ENCODE results near the gene CCDC106.

The CCDC106 gene

DNA sequence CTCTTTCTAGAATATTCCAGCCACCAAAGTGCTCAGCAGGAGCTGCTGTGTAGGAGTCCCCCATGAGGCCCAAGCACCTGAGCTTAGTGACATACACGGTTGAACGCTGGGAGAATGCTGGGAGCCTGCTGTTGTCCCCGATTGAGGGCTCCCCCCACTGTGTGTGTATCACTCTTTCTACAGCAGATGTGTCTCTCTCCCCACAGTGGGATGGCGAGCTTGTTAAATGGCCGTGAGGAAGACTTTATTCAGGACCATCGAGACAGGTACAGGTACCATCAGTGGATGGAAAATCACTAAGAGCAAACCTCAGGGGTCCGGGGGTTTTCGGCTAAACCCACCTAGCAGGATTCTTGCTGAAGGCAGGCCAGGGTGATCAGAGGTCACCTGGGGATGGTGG, 49.7 kb downstream of the CCDC106 start:
- no peak overlapping the region for H3K4me3 ChIP-seq (ENCODE audit: low read length)
- no peak for DNase-seq (ENCODE audit: low read depth)
- TF ChIP-seq, protein P1, sequence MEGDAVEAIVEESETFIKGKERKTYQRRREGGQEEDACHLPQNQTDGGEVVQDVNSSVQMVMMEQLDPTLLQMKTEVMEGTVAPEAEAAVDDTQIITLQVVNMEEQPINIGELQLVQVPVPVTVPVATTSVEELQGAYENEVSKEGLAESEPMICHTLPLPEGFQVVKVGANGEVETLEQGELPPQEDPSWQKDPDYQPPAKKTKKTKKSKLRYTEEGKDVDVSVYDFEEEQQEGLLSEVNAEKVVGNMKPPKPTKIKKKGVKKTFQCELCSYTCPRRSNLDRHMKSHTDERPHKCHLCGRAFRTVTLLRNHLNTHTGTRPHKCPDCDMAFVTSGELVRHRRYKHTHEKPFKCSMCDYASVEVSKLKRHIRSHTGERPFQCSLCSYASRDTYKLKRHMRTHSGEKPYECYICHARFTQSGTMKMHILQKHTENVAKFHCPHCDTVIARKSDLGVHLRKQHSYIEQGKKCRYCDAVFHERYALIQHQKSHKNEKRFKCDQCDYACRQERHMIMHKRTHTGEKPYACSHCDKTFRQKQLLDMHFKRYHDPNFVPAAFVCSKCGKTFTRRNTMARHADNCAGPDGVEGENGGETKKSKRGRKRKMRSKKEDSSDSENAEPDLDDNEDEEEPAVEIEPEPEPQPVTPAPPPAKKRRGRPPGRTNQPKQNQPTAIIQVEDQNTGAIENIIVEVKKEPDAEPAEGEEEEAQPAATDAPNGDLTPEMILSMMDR (IDR thresholded peaks at IDR 0.05; ENCODE audit: insufficient read depth, low read depth, low read length, missing control alignments), result no peak

DNA sequence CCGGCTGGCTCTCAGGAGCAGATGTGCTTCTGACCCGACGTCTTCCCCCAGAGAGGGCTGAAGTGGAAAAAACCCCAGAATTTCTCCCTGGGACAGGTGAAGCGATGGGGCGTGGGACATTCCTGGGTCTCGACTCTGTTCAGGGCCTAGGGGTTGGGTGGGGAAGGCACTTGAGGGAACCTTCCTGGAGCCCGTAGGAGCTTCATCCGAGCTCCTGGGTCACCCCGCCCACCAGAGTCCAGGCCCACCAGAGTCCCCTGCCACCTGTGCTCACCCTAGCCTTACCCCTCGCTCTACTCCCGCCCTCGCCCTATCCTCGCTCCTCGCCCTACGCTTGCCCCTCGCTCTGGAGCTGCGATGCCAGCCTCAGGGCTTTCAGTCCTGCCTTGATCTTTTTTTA, 50.2 kb downstream of the CCDC106 start:
- no peak for DNase-seq (ENCODE audit: low read depth)
- H3K4me3 ChIP-seq (ENCODE audit: low read length), result no peak overlapping the region
- TF ChIP-seq, protein P1 (IDR thresholded peaks at IDR 0.05; ENCODE audit: insufficient read depth, low read depth, low read length, missing control alignments), result no peak

DNA sequence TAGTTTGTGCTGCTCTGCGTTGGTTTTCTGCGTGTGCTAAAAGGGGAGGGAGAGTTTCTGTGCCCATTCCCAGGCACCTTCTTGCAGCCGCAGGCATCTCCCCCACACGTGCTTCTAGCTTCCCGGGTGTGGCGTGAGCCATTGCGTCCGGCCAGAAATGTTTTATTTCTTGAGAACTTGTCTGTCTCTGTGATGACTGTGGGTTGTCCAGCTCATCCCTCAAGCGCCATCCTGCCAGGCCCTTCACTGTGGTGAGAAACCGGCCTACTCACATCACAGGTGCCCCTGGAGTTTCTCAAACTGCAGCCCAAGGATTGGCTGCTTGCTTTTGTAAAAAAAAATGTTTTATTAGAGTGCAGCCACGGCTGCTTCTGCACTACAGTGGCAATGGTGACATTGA, 51.2 kb downstream of the CCDC106 start:
- TF ChIP-seq, protein P1 (IDR thresholded peaks at IDR 0.05; ENCODE audit: insufficient read depth, low read depth, low read length, missing control alignments), result no peak

DNA sequence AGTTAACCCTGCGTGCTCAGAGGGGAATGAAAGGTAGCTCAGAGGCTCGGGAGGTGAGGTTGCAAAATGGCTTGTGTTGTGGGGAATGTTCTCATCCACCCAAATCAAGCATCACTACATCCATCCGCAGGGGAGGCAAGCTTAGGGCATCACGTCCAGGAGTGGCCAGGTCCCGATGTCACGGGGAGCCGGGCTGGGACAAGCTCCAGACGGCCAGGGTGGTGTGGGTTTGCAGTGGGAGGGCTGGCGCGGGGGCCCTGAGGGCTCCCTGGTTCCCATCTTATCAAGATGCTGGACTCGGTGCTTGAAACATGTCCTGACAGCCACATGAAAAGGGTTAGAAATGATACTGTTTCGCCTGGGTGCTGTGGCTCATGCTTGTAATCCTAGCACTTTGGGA, 52.8 kb downstream of the CCDC106 start:
- H3K4me3 ChIP-seq (ENCODE audit: low read length), result no peak overlapping the region
- TF ChIP-seq, protein P1 (IDR thresholded peaks at IDR 0.05; ENCODE audit: insufficient read depth, low read depth, low read length, missing control alignments), result no peak
- DNase-seq (ENCODE audit: low read depth), result no peak

More for the DNA sequence above, 51.2 kb downstream of the CCDC106 start:
- no peak for DNase-seq (ENCODE audit: low read depth)
- no peak overlapping the region for H3K4me3 ChIP-seq (ENCODE audit: low read length)

DNA sequence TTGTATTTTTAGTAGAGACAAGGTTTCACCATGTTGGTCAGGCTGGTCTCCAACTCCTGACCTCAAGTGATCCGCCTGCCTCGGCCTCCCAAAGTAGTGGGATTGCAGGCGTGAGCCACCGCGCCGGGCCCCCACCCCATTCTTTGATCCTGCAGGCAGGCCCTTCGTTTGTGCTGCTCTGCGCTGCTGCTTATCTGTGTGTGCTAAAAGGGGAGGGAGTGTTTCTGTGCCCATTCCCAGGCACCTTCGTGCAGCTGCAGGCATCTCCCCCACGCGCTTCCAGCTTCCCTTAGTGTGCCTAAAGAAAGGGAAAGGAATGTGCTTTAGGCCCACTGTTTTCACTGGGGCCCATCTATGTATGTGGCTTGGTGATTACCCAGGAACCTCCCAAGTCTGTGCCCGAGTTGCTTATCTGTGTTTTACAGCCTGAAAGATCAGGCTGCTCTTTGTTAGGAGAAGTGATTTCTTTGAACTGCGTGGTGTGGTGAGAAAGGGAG, 54.2 kb downstream of the CCDC106 start:
- TF ChIP-seq, protein P1 (IDR thresholded peaks at IDR 0.05; ENCODE audit: insufficient read depth, low read depth, low read length, missing control alignments), result no peak
- DNase-seq (ENCODE audit: low read depth), result no peak
- H3K4me3 ChIP-seq (ENCODE audit: low read length), result no peak overlapping the region

Data from epithelial cell of esophagus (primary cell).